ENCODE results near the gene BMP5. TPM values are rescaled to one million over a fixed set of nuclear protein-coding genes. Genes with fewer than 3 reads are reported as not detected.

The BMP5 gene
- total and polyA plus RNA-seq, 2 of the 8 experiments (the other 6 are each of a cell fraction or from before 2014, with no cell fraction given): 0.02 TPM; not detected in 1

GRCh38 chr6:55746473-55746872 lies 128.9 kb downstream of the BMP5 start:
- H2BK20ac ChIP-seq (ENCODE audit: low read length): no peak overlapping the region
- H2AK5ac ChIP-seq (ENCODE audit: low read depth, low read length): no peak overlapping the region
- TF ChIP-seq EZH2 (IDR thresholded peaks at IDR 0.05; ENCODE audit: low read depth, low read length, severe bottlenecking) (no peak), SAP30 (IDR thresholded peaks at IDR 0.05; ENCODE audit: insufficient read depth, insufficient replicate concordance, low read length) (no peak), NANOG (IDR thresholded peaks at IDR 0.05; ENCODE audit: insufficient read depth, low read depth, low read length, poor library complexity, severe bottlenecking) (no peak), HDAC6 (IDR thresholded peaks at IDR 0.05; ENCODE audit: low read depth, low read length) (no peak), POU5F1 (IDR thresholded peaks at IDR 0.05; ENCODE audit: low read depth, low read length) (no peak), POLR2A (IDR thresholded peaks at IDR 0.05; ENCODE audit: control extremely low read depth in 1 of 2, low read depth in 2 of 2, low read length in 2 of 2) (no peak), SP2 (IDR thresholded peaks at IDR 0.05; ENCODE audit: low read length) (no peak), SP1 (IDR thresholded peaks at IDR 0.05; ENCODE audit: low read depth, low read length) (no peak), TCF12 (IDR thresholded peaks at IDR 0.05; ENCODE audit: low read depth, low read length) (no peak), BCL11A (IDR thresholded peaks at IDR 0.05; ENCODE audit: low read depth in 2 of 2, low read length in 2 of 2) (no peak), JUN (IDR thresholded peaks at IDR 0.05; ENCODE audit: low read depth, low read length) (no peak), RBBP5 (IDR thresholded peaks at IDR 0.05; ENCODE audit: borderline replicate concordance, low read depth, low read length) (no peak)
- H3K14ac ChIP-seq (ENCODE audit: insufficient read length): no peak overlapping the region
- no peak overlapping the region for H3K56ac ChIP-seq (replicated peaks; ENCODE audit: insufficient read length, low read depth, low read length)
- H3K23me2 ChIP-seq (ENCODE audit: low read depth, low read length): no peaks in the 10 kb centered on the region
- ChIA-PET CTCF (ENCODE audit: partially characterized antibody) (interaction anchor here (1.6 kb wide), 1 partner anchor 12 kb away, joined by 4 read pairs; no protein-coding TSS in a partner anchor), POLR2A (ENCODE audit: partially characterized antibody) (no interaction called here)
- H2BK120ac ChIP-seq (replicated peaks; ENCODE audit: low read depth, low read length): no peak overlapping the region
- H3K4me2 ChIP-seq (ENCODE audit: insufficient read depth in 1 of 2, low read depth in 2 of 2, low read length in 2 of 2): no peak overlapping the region
- H3K27me3 ChIP-seq (replicated peaks in 1 of 4; ENCODE audit: control insufficient read depth in 3 of 4, extremely low read depth in 1 of 4, insufficient read depth in 3 of 4, low read length in 3 of 4): no peaks in the 10 kb centered on the region
- H2BK5ac ChIP-seq (ENCODE audit: low read depth, low read length): no peak overlapping the region
- no peak overlapping the region for H3K23ac ChIP-seq (ENCODE audit: insufficient read length)
- H3K9me3 ChIP-seq (ENCODE audit: insufficient read depth in 2 of 2, low read depth in 1 of 2, low read length in 1 of 2): no peaks in the 10 kb centered on the region
- H2BK12ac ChIP-seq (ENCODE audit: low read depth, low read length): no peak overlapping the region
- H3K4me1 ChIP-seq (replicated peaks in 1 of 4; ENCODE audit: control insufficient read depth in 3 of 4, insufficient read depth in 4 of 4, low read length in 3 of 4): no peaks in the 10 kb centered on the region
- no peaks in the 10 kb centered on the region for H3K79me1 ChIP-seq (ENCODE audit: low read depth, low read length)
- H3K4me3 ChIP-seq (ENCODE audit: extremely low read depth in 1 of 4, insufficient read depth in 2 of 4, low read depth in 3 of 4, low read length in 4 of 4): no peak overlapping the region
- DNase-seq (ENCODE audit: low read depth in 1 of 2, low spot score in 2 of 2) (no peak), FAIRE-seq (no peak)
- no peaks in the 10 kb centered on the region for H4K20me1 ChIP-seq (replicated peaks in 1 of 2; ENCODE audit: control insufficient read depth in 1 of 2, insufficient read depth in 2 of 2, low read length in 2 of 2)
- no peak overlapping the region for H4K8ac ChIP-seq (ENCODE audit: extremely low read depth, insufficient read depth, low read length)
- no peak overlapping the region for H3K18ac ChIP-seq (ENCODE audit: extremely low read depth, low read length)
- no peak overlapping the region for H3K4ac ChIP-seq (replicated peaks; ENCODE audit: insufficient read length, low read depth, low read length)
- H3K27ac ChIP-seq (ENCODE audit: low read depth, low read length): no peak overlapping the region
- no peaks in the 10 kb centered on the region for H3K79me2 ChIP-seq (ENCODE audit: control insufficient read depth in 1 of 2, insufficient read depth in 2 of 2, low read length in 2 of 2)
- no peak overlapping the region for H4K5ac ChIP-seq (ENCODE audit: insufficient read length, low read depth, low read length)
- H4K91ac ChIP-seq (replicated peaks; ENCODE audit: insufficient read length, low read length): no peak overlapping the region
- no peak overlapping the region for H2BK15ac ChIP-seq (ENCODE audit: low read length)
- H3K9ac ChIP-seq (replicated peaks in 1 of 4; ENCODE audit: extremely low read depth in 1 of 4, low read depth in 3 of 4, low read length in 3 of 4): no peak overlapping the region
- no peak overlapping the region for H2AFZ ChIP-seq (ENCODE audit: low read length)
- 100% methylated on average over 1 of the region's 1 CpG; no CpG with 5 or more reads in 1 of the 2 experiments for WGBS, 2 experiments (ENCODE audit: extremely low coverage in 1 of 2, insufficient coverage in 1 of 2, insufficient read length in 1 of 2, insufficient replicate concordance in 2 of 2, low coverage in 1 of 2, low lambda C conversion rate in 2 of 2, missing lambda C conversion rate in 1 of 2)
- H3K36me3 ChIP-seq (ENCODE audit: control insufficient read depth in 2 of 4, insufficient read depth in 4 of 4, low read length in 3 of 4): no peaks in the 10 kb centered on the region
